ENCODE measurements around the gene TMEM30B.

TMEM30B gene

DNA sequence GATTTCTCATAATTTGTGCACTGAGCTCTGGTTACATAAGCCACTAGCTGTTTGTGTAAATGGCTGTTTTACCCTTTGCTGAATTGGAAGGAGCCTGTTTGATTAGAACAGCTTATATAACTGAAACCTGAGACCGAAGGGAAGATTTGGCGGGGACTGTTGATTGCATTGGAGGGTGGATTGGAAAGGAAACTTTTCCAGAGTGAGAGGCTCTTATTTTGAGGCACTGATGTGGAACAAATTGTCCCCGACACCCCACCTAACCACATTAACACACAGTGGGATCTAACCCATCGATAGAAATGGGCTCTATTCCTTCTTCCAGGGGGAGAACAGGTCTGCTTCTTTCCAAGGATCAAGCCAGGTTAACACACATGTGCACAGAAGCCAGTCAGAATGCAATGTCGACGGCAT is 51.7 kb downstream of the TMEM30B start:
- peak; percentile 95 for DNase-seq

GRCh38 chr14:61227884-61228591 is 53.1 kb downstream of the TMEM30B start:
- DNase-seq, result no peak

Measured in NCI-H2107 (cell line).